Mucosa of rectum (tissue), 2 donors: ENCODE data around the gene ACOX3.
A peak's percentile ranks its signal among the peaks of the same experiment; 100 is the strongest.

ENCODE experiments used
- H3K27ac ChIP-seq, 2 donors: one replicate each; pipeline ENCODE4 v1.7.0; 2013; ENCODE audit warnings: inconsistent platforms in 2 of 2, low read depth in 2 of 2, low read length in 2 of 2
- H3K27me3 ChIP-seq, 2 donors: one replicate each; pipeline ENCODE4 v1.7.0; 2013; ENCODE audit warnings: low read length in 2 of 2; ENCODE audit not compliant: control insufficient read depth in 2 of 2, insufficient read depth in 2 of 2
- H3K36me3 ChIP-seq, 2 donors: one replicate each; pipeline ENCODE4 v1.7.0; 2013; ENCODE audit warnings: low read length in 2 of 2; ENCODE audit not compliant: control insufficient read depth in 2 of 2, insufficient read depth in 2 of 2
- H3K4me1 ChIP-seq, 2 donors: one replicate each; pipeline ENCODE4 v1.7.0; 2013; ENCODE audit warnings: low read length in 2 of 2, mild to moderate bottlenecking in 1 of 2; ENCODE audit not compliant: control insufficient read depth in 2 of 2, insufficient read depth in 2 of 2
- H3K4me3 ChIP-seq, 2 donors: one replicate each; pipeline ENCODE4 v1.7.0; 2013; ENCODE audit warnings: low read length in 2 of 2
- H3K9ac ChIP-seq, 2 donors: one replicate each; pipeline ENCODE4 v1.7.0; 2013; ENCODE audit warnings: low read length in 2 of 2, low read depth in 1 of 2, mild to moderate bottlenecking in 1 of 2
- H3K9me3 ChIP-seq, 2 donors: one replicate each; pipeline ENCODE4 v1.7.0; 2013; ENCODE audit warnings: low read length in 2 of 2; ENCODE audit not compliant: control insufficient read depth in 2 of 2
- donor health status: healthy.
- donor health status: Normal muscosa, but diverticular disease.

The ACOX3 gene

GRCh38 chr4:8451440-8452182 is 11.1 kb upstream of the ACOX3 start:
- Histone ChIP-seq H3K27me3 (no peaks in the 10 kb centered on the region), H3K27ac (no peak overlapping the region), H3K36me3 (peaks cover 36 to 62% of the 10 kb centered on the region in 2 donors), H3K4me3 (no peak overlapping the region), H3K9me3 (no peaks in the 10 kb centered on the region), H3K9ac (no peak overlapping the region), H3K4me1 (no peaks in the 10 kb centered on the region)

DNA sequence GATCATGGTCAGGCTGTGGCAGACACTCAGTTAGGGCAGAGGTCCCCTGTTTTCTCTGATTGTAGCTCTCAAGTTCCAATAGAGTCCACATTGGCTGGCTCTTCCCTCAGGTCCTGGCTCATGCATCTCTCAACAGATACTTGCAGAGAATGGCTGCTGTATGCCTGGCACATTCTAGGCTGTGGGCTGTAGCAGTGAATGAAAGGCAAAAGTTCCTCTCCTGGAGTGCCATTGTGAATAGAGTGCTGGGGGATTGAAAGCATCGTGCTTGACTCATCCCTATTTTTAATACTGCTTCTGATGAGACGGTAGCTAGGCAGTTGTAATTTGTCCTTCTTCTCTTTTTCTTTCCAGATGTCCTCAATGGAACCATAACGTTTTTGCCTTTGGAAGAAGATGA is 5.6 kb upstream of the ACOX3 start:
- Histone ChIP-seq H3K4me1 (peaks cover 16% of the 10 kb centered on the region in 2 donors), H3K27ac (no peak overlapping the region), H3K4me3 (no peak overlapping the region), H3K9ac (no peak overlapping the region), H3K9me3 (no peaks in the 10 kb centered on the region), H3K27me3 (no peaks in the 10 kb centered on the region), H3K36me3 (peaks cover 0 to 21% of the 10 kb centered on the region in 2 donors)

- Histone ChIP-seq H3K27ac (no peak overlapping the region), H3K4me1 (peaks cover 25 to 27% of the 10 kb centered on the region in 2 donors), H3K4me3 (no peak overlapping the region), H3K9me3 (no peaks in the 10 kb centered on the region), H3K27me3 (no peaks in the 10 kb centered on the region), H3K36me3 (peaks cover 0 to 17% of the 10 kb centered on the region in 2 donors), H3K9ac (no peak overlapping the region)
Measured at GRCh38 chr4:8443801-8444200, 3.3 kb upstream of the ACOX3 start.

GRCh38 chr4:8442596-8443358 is 2.3 kb upstream of the ACOX3 start:
- H3K9me3 ChIP-seq, result no peaks in the 10 kb centered on the region
- H3K4me3 ChIP-seq, result no peak overlapping the region
- no peaks in the 10 kb centered on the region for H3K27me3 ChIP-seq
- no peak overlapping the region for H3K27ac ChIP-seq
- peaks cover 25 to 27% of the 10 kb centered on the region in 2 donors for H3K4me1 ChIP-seq
- no peak overlapping the region for H3K9ac ChIP-seq
- peaks cover 0 to 15% of the 10 kb centered on the region in 2 donors for H3K36me3 ChIP-seq

- peaks cover 25 to 27% of the 10 kb centered on the region in 2 donors for H3K4me1 ChIP-seq
- H3K4me3 ChIP-seq, result peak overlapping the region; percentile 88 to 90
- H3K27ac ChIP-seq, result no peak overlapping the region
- peaks cover 0 to 7% of the 10 kb centered on the region in 2 donors for H3K36me3 ChIP-seq
- H3K27me3 ChIP-seq, result no peaks in the 10 kb centered on the region
- no peaks in the 10 kb centered on the region for H3K9me3 ChIP-seq
- H3K9ac ChIP-seq, result peak overlapping the region; percentile 82 to 85
Measured at GRCh38 chr4:8441499-8442091, 1.1 kb upstream of the ACOX3 start.

DNA sequence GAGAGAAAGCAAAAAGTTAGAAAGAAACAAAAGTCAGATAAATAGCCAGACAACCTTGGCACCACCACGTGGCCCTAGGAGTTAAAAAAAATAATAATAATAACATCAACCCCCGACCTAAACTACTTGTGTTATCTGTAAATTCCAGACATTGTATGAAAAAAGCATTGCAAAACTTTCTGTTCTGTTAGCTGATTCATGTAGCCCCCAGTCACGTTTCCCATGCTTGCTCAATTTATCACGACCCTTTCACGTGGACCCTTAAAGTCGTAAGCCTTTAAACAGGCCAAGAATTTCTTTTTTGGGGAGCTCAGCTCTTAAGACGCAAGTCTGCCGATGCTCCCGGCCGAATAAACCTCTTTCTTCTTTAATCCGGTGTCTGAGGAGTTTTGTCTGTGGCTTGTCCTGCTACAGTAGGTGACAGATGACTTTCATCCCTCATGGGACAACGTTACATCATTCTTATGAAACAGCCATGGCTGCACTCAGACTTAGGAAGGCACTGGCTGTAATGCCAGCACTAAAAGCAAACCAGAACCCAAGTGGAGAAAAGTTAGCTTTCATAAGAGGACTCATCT is 520 bp downstream of the ACOX3 start:
- no peaks in the 10 kb centered on the region for H3K27me3 ChIP-seq
- H3K36me3 ChIP-seq, result no peaks in the 10 kb centered on the region
- peak overlapping the region; percentile 82 to 85 for H3K9ac ChIP-seq
- H3K4me1 ChIP-seq, result peaks cover 31 to 32% of the 10 kb centered on the region in 2 donors
- peak overlapping the region; percentile 93 to 96 for H3K27ac ChIP-seq
- H3K9me3 ChIP-seq, result no peaks in the 10 kb centered on the region
- H3K4me3 ChIP-seq, result peak overlapping the region; percentile 88 to 90

- no peaks in the 10 kb centered on the region for H3K9me3 ChIP-seq
- H3K4me3 ChIP-seq, result peak overlapping the region; percentile 88 to 90
- peaks cover 36 to 38% of the 10 kb centered on the region in 2 donors for H3K4me1 ChIP-seq
- no peaks in the 10 kb centered on the region for H3K36me3 ChIP-seq
- H3K27me3 ChIP-seq, result no peaks in the 10 kb centered on the region
- H3K27ac ChIP-seq, result peak overlapping the region; percentile 8 to 93
- H3K9ac ChIP-seq, result peak overlapping the region in 1 of 2 donors; percentile 14
Measured at GRCh38 chr4:8439168-8439567, 1.4 kb downstream of the ACOX3 start.

DNA sequence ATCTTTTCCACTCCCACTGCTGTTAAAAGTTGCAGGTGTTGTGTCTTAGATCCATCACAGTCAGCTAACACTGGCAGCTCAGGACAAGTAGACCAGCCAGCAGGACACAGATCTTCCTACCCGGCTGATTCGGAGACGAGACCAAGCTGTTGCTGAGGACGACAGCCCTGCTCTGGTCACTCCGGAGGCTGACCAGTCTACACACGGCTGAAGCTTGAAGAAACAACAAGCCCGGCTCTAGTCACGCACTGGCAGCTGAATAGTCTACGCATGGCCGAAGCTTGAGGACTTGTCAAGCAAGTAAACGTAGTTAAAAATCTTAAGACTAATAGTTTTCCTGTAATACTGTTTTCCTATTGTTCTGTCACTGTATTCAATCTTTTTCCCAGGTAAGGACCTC is 1.8 kb downstream of the ACOX3 start:
- Histone ChIP-seq H3K27me3 (no peaks in the 10 kb centered on the region), H3K4me1 (peaks cover 36 to 39% of the 10 kb centered on the region in 2 donors), H3K4me3 (no peak overlapping the region), H3K9ac (no peak overlapping the region), H3K27ac (no peak overlapping the region), H3K36me3 (no peaks in the 10 kb centered on the region), H3K9me3 (no peaks in the 10 kb centered on the region)

- Histone ChIP-seq H3K9me3 (no peaks in the 10 kb centered on the region), H3K4me3 (peak overlapping the region in 1 of 2 donors; percentile 9), H3K27me3 (no peaks in the 10 kb centered on the region), H3K36me3 (no peaks in the 10 kb centered on the region), H3K4me1 (peaks cover 31 to 33% of the 10 kb centered on the region in 2 donors), H3K9ac (peak overlapping the region; percentile 6 to 34), H3K27ac (peak overlapping the region; percentile 9 to 27)
Measured at GRCh38 chr4:8437281-8437680, 3.2 kb downstream of the ACOX3 start.
